GM12892 (cell line): Measurements from ENCODE around the gene HAGHL.

Experiments used
- POLR2AphosphoS5 ChIP-seq: IDR thresholded peaks from 2 replicates; pipeline ENCODE4 v1.6.1; 2011; ENCODE audit warnings: low read depth, low read length, control low read depth
- TAF1 ChIP-seq: IDR thresholded peaks from 2 replicates; pipeline ENCODE4 v1.6.1; 2011; ENCODE audit warnings: low read depth, mild to moderate bottlenecking, control low read depth, low read length, borderline replicate concordance

DNA sequence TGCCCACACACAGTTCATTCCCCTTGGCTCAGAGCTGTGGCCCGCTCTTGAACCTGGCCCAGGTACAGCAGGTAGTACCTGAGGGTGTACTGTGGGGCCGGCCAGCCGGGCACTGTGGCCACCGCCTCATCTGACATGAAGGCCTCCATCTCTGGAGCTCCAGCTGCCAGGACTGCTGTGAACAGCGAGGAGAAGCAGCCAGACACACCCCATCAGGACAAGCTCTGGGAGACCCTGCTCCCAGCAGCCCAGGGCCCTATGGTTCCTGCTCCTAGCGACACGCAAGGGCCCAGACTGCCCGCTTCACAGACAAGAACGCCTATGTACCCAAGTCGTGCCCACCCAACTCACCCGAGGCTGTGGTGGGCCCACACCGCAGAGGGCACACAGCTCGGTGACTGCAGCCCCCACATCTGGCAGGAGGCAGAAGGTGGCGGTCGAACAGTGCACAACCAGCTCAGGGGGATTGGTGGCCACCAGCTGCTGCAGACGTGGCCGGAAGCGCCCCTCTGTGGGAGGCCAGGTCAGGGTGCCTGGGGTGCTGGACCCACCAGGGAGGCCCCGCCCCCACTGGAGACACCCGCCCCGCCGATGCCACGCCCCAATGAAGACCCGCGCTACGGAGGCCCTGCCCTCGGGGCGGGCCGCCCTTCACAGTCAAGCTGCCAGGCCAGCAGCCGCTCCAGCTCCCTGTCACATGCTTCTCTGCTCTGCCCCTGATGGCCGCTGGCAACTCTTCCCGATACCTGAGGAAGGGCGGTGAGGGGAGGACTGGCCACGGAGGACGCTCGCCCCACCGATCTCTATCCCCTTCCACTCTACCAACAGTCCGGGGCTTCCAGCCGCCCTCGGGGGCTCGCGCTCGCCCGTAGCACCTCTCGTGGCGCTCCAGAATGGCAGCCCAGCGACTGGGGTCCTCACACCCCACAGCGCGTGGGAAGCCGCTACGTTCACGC is 47.8 kb upstream of the HAGHL start:
- no peak for TF ChIP-seq POLR2AphosphoS5
- TF ChIP-seq TAF1: no peak
